Brain microvascular endothelial cell (primary cell): Measurements from ENCODE around the gene HILPDA.

Experiments used
- DNase-seq: peaks from one replicate; pipeline ENCODE4 v3.0.0-alpha.2; 2020
- H3K27ac ChIP-seq: fragments of 250-450 bp; sonication (Bioruptor Pico); 2 replicates; pipeline ENCODE4 v1.5.1; 2020; ENCODE audit warnings: mild to moderate bottlenecking, moderate library complexity
- H3K27me3 ChIP-seq: fragments of 250-450 bp; sonication (Bioruptor Pico); replicated peaks from 2 replicates; pipeline ENCODE4 v1.5.1; 2020; ENCODE audit warnings: mild to moderate bottlenecking
- H3K36me3 ChIP-seq: fragments of 250-450 bp; sonication (Bioruptor Pico); replicated peaks from 2 replicates; pipeline ENCODE4 v1.5.1; 2020; ENCODE audit warnings: mild to moderate bottlenecking
- H3K4me3 ChIP-seq: 2 replicates; pipeline ENCODE4 v1.5.1; 2011; ENCODE audit warnings: low read depth, mild to moderate bottlenecking, control low read depth, low read length, moderate library complexity
- CTCF ChIP-seq: IDR thresholded peaks from 2 replicates; pipeline ENCODE4 v1.5.1; 2011; ENCODE audit warnings: low read depth, mild to moderate bottlenecking, moderate library complexity, low read length, control low read depth, inconsistent platforms; ENCODE audit errors: missing control alignments
- in situ Hi-C: cut with HindIII; loops from 2 replicates; pipeline ENCODE4 v1.10.0; 2017; ENCODE audit warnings: low sequenced_read_pairs, low pct_ligation_motif_present

HILPDA gene

GRCh38 chr7:128408709-128409595 lies 46.7 kb upstream of the HILPDA start:
- H3K27me3 ChIP-seq: peaks cover 3% of the 10 kb centered on the region
- no peaks in the 10 kb centered on the region for H3K36me3 ChIP-seq
- in situ Hi-C loops: no loop called here
- no peak for TF ChIP-seq CTCF
- H3K27ac ChIP-seq: no peak overlapping the region
- peak overlapping the region; percentile 65 for H3K4me3 ChIP-seq
- no peak for DNase-seq

DNA sequence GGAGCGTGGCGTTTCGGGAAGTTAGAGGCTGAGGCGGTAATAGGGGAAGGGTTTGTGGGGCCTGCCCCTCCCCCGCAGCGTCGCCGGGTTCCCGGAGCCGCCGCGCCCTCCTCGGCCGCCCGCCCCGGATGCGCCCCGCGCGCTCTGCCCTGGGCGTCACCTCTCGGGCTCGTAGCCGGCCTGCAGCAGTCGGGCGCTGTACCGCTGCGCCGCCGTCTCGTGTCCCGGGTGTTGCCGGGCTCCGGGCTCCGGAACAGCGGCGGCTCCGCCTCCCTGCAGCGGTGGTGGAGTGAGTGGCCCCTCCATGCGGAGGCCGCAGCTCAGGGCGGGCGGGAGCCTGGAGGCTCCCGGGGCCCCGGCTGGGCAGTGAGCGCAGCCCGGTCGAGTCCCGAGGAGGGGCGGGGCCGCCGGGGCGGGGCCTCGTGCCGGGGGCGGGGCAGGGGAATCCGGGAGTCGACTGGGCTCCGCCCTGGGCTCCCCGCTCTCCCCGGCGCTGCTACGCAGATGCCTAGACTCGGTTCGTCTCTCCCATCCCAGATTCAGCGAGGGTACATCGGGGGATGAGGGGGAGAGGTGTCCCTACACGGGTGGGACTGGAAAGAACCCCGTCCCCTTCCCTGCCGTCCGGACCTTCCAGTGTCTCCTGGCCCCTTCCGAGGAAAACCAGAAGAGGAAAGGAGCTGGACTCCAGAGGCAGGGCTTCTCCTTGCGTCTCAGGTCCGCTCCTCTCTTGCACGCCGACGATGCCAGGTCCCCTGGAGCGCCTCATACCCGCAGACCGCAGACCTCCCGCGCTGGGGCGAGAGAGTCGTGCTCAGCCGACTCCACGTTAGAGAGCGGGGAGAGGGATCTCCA lies 45.9 kb upstream of the HILPDA start, which contains the start of gene IMPDH1:
TSS of gene IMPDH1 (minus strand) at position 387 of the 855 bp plus-strand sequence. CDS start at position 306, 81 bp downstream.
- Histone ChIP-seq H3K27ac (peak within 1 kb of the TSS; percentile 56), H3K36me3 (no peaks in the 10 kb centered on the region), H3K4me3 (peak within 1 kb of the TSS; percentile 65), H3K27me3 (peaks cover 3% of the 10 kb centered on the region)
- no peak for TF ChIP-seq CTCF
- DNase-seq: peak; percentile 78
- in situ Hi-C loops: no loop called here

DNA sequence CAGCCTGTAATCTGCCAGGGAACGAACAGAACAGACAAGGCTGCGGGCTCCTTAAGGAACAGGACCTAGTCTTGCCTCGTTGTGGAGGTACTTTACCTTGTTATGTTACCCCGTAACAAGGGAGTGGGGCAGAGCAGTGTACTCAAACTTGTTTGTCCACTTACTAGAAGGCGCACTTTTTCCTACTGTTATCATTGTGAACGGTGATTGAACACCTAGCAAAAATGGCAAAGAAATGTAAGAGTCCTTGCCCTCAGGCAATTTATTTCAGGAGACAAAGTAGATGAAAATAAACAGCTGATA lies 45.3 kb upstream of the HILPDA start:
- H3K4me3 ChIP-seq: peak overlapping the region; percentile 65
- peaks cover 3% of the 10 kb centered on the region for H3K27me3 ChIP-seq
- no peak for TF ChIP-seq CTCF
- in situ Hi-C loops: no loop called here
- no peak overlapping the region for H3K27ac ChIP-seq
- no peak for DNase-seq
- H3K36me3 ChIP-seq: no peaks in the 10 kb centered on the region

- no peak for DNase-seq
- peaks cover 3% of the 10 kb centered on the region for H3K27me3 ChIP-seq
- H3K36me3 ChIP-seq: no peaks in the 10 kb centered on the region
- H3K27ac ChIP-seq: no peak overlapping the region
- H3K4me3 ChIP-seq: no peak overlapping the region
- no peak for TF ChIP-seq CTCF
- in situ Hi-C loops: no loop called here
Measured at GRCh38 chr7:128415217-128415785, 40.4 kb upstream of the HILPDA start.

GRCh38 chr7:128417071-128417470 lies 38.6 kb upstream of the HILPDA start:
- Histone ChIP-seq H3K27ac (no peak overlapping the region), H3K4me3 (no peak overlapping the region), H3K27me3 (peaks cover 3% of the 10 kb centered on the region), H3K36me3 (no peaks in the 10 kb centered on the region)
- no peak for DNase-seq
- no peak for TF ChIP-seq CTCF
- in situ Hi-C loops: no loop called here
